ENCODE measurements around the gene CNNM2. TPM values are rescaled to one million over a fixed set of nuclear protein-coding genes. Genes with fewer than 3 reads are reported as not detected.

The CNNM2 gene
- polyA plus RNA-seq, 1 of the 3 experiments (the other 2 are of a cell fraction) = 4.0 TPM

DNA sequence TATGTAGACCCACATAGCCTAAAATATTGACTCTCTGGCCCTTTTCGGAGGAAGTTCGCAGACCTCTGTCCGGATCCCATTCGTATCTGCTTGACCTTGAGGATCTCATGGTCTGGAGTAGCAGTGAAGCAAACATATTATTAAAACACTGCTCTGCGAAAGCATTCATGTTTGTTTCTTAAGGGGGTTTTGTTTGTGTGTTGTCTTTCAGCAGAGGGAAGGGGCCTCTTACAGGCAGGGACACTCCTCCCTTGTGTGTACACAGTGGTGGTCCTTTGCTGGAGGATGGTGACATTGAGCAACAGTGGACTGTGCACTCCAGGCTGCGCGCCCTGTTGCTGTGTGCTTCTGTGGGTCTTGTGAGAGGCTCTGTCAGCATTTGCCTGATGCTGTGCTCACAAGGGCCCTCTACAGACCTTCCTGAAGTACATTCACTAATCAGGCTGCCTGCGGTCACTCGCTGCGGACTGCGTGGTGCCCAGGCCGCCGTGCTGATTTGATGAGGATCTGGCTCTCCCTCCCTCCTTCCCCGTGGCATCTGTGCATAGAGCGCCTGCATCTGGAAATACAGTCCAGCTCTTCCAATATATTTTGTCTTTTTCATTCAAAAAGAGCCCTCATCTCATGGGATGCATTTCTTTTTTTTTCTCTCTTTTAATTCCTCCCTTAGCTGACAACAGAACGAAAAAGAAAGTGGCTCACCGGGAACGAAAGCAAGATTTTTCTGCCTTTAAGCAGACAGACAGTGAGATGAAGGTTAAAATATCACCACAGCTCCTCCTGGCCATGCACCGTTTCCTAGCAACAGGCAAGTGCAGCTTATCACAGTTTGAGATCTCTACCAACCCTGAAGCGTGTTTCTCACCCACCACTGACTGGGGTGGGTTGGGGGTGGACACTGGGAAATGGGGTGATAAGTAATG, 135.8 kb downstream of the CNNM2 start (continued):
- TF ChIP-seq CHD2 (IDR thresholded peaks at IDR 0.05; ENCODE audit: low read length, partially characterized antibody) (peak; percentile 40), TAF1 (IDR thresholded peaks at IDR 0.05; ENCODE audit: borderline replicate concordance, low read depth, low read length) (no peak), YY1 (IDR thresholded peaks at IDR 0.05; ENCODE audit: low read depth) (no peak), PBX3 (IDR thresholded peaks at IDR 0.05) (no peak), RAD21 (IDR thresholded peaks at IDR 0.05; ENCODE audit: low read length) (peak; percentile 73), JUND (IDR thresholded peaks at IDR 0.05) (no peak), FOXM1 (IDR thresholded peaks at IDR 0.05; ENCODE audit: low read depth) (no peak), FOSL2 (IDR thresholded peaks at IDR 0.05; ENCODE audit: borderline replicate concordance, low read depth) (no peak), EP300 (IDR thresholded peaks at IDR 0.05; ENCODE audit: borderline replicate concordance in 1 of 2, low read depth in 1 of 2, low read length in 1 of 2) (no peak), MXI1 (IDR thresholded peaks at IDR 0.05; ENCODE audit: low read depth, low read length) (peak; percentile 92), MEF2A (IDR thresholded peaks at IDR 0.05; ENCODE audit: borderline replicate concordance, low read depth) (no peak), TEAD4 (IDR thresholded peaks at IDR 0.05; ENCODE audit: borderline replicate concordance, insufficient read depth) (no peak), POLR2AphosphoS5 (IDR thresholded peaks at IDR 0.05; ENCODE audit: low read depth, low read length) (no peak)

GRCh38 chr10:103054621-103055020, 136.5 kb downstream of the CNNM2 start:
- H3K4me2 ChIP-seq = peak overlapping the region; percentile 62
- H2AFZ ChIP-seq (ENCODE audit: low read depth) = no peak overlapping the region
- no peaks in the 10 kb centered on the region for H3K9me2 ChIP-seq
- TF ChIP-seq RAD21 (IDR thresholded peaks at IDR 0.05; ENCODE audit: low read length) = no peak
- TF ChIP-seq IRF3 (IDR thresholded peaks at IDR 0.05; ENCODE audit: low read depth, low read length) = no peak
- H3K27ac ChIP-seq (ENCODE audit: low read depth in 2 of 2, low read length in 1 of 2) = peak overlapping the region; percentile 35 to 90; a peak in 3 of 4 replicates
- POLR2A ChIA-PET = interaction anchor here (0.6 to 1.5 kb wide), 3 partner anchors 137 to 1007 kb away, joined by 4 read pairs; partner anchors contain the start of genes CNNM2 and NT5C2
- CTCF ChIA-PET = interaction anchor here (0.8 to 4.6 kb wide), 11 partner anchors 9 to 142 kb away, joined by 3 to 43 read pairs (median 5); partner anchors contain the start of gene CNNM2
- H3K4me3 ChIP-seq (ENCODE audit: low read depth in 2 of 2, low read length in 1 of 2) = peak overlapping the region; percentile 43 to 48; a peak in 3 of 4 replicates
- no peak overlapping the region for H3K9ac ChIP-seq
- H3K9me3 ChIP-seq = no peaks in the 10 kb centered on the region
- no peaks in the 10 kb centered on the region for H3K79me2 ChIP-seq (ENCODE audit: insufficient read depth)
- no peaks in the 10 kb centered on the region for H3K27me3 ChIP-seq (ENCODE audit: insufficient read depth)
- 84% methylated on average over 3 of the region's 3 CpGs for WGBS (ENCODE audit: low lambda C conversion rate)
- peaks cover 0 to 14% of the 10 kb centered on the region in 2 experiments; a peak in 2 of 4 replicates for H3K4me1 ChIP-seq (ENCODE audit: control insufficient read depth in 1 of 2, insufficient read depth in 2 of 2, low read depth in 1 of 2, low read length in 1 of 2)
- H3F3A ChIP-seq (replicated peaks; ENCODE audit: insufficient read depth) = no peaks in the 10 kb centered on the region
- DNase-seq = no peak
- H4K20me1 ChIP-seq (ENCODE audit: insufficient read depth) = no peaks in the 10 kb centered on the region
- H3K36me3 ChIP-seq (replicated peaks in 1 of 2; ENCODE audit: control insufficient read depth in 1 of 2, insufficient read depth in 2 of 2, low read length in 1 of 2) = no peaks in the 10 kb centered on the region

All from SK-N-SH (cell line).